Dermis microvascular lymphatic vessel endothelial cell (primary cell): ENCODE results near the gene DDHD1. TPM values are rescaled to one million over a fixed set of nuclear protein-coding genes. Genes with fewer than 3 reads are reported as not detected.
A peak's percentile ranks its signal among the peaks of the same experiment; 100 is the strongest.
"Not testable (repeated sequence)": the region's sequence is repeated elsewhere in the genome, so short reads cannot be mapped to it uniquely, and the experiment has no call there.

ENCODE experiments used
- DNase-seq, 2 donors: peaks; one replicate each; pipeline versions ENCODE4 v3.0.0 to v3.0.0-alpha.2; 2010; ENCODE audit warnings: low read depth in 2 of 2
- total RNA-seq: library from RNA; depleted of rRNA; stranded (reverse); fragments of >200 nt; gene quantifications from 2 replicates; pipeline ENCODE4 v1.2.1, GENCODE V29; 2014

Gene DDHD1
- total RNA-seq, 1 donor from 2014 or later: 6.4 TPM

DNA sequence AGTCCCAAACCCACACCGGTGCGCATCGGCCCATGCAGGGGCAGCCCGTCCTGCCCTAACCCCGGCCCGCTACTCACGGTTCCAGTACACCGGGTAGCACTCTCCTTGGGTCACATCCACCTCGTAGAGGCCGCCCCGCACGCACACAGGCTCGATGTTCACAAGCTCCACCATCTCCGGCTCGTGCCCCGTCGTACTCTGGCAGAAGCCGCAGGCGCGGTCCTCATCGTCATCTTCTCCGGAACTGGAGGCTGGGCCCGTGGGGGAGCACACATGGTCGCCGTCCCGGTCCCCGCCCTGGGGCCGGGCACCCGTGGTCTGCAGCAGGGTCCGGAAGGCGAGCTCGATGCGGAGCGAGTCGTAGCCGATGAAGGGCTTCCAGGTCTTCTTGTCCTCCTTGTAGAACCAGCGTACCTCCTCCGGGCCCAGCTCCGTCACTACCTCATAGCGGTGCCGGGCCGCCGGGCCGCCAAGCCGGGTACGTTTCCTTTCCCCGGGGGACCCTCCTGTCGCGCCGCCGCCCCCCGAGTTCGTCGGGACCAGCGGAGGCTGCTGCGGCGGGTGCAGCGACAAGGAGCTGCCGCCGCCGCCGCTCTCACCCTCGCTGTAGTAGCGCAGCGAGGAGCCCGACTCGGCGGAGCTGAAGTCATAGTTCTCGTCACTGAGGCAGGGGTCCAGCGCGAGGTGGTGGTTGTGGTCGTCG lies 788 bp downstream of the DDHD1 start:
- DNase-seq: peak in 1 of 2 donors; percentile 47

DNA sequence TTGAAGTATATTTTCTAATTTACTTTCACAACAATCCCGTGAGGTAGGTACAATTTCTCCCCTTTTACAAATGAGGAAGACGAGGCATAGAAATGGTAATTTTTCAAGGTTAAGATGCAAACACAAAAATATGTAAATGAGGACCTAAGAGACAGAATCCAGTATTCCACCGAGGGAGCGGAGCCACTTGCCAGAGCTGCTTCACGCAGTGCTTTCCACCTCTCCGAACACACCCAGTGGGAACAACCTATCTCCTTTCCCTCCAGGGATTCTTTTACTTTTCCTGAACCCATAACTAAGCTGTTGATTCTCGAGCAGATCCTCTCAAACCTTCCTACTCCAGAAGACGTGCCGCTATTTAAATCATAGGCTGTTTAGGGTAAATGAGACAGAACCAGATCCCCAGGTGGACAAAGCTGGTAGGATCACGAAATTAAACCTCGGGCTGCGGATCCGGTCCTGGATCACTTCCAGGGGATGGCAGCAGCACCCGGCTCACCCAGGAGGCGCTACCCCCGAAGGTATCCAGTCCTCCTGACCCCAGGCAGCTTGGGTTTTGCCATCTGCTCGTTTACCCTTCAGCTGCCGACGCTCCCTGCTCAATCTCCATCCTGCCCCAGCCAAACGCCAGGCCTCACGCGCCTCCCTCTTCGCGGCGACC lies 1.5 kb downstream of the DDHD1 start:
- DNase-seq: peak in 1 of 2 donors; percentile 32

DNA sequence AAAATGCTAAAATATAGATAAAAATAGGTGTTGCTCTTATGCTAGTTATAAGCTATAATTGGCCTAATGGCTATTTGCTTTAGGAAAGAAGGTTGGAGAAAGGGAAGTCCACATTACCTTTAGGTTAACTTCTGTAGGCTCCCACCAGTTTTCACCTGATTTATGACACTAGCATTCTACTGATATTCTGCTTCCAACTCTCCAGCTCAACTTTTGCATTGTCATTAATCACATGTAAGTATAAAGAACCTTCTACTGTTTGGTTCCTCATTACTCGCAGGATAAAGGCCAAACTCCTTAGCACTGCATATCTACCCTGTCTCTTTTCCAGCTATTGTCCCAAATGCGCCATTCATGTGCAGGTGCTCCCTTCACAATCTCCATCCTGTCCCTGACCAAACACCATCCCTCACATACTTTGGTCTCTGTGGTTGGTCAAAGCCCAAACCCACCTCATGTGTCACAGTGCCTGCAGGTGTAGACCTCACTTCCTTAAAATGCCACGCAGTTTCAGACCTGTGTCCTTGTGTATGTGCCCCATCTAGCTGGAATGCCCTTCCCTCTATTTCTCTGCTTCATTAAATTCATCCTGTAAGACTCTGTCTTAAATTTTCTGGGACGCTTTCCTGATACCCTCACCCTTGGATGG lies 3.3 kb downstream of the DDHD1 start:
- DNase-seq: no peak

DNA sequence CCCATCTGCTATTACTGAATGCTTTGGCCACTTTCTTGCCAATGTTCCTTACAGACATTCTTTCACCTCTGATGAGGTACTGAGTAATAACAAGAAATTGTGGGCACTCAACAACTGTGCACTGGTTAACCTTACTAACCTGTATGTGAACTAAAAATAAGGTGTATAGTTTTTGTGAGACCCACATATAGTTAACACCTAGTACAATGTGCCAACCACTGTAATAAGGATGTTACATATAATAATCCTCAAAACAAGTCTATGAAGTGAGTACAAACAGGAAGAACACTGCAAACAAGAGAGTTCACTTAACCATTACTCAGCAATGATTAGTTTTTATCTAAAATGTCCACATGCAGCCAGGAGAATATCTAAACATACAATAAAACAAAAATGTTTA lies 4.5 kb downstream of the DDHD1 start:
- no peak for DNase-seq

DNA sequence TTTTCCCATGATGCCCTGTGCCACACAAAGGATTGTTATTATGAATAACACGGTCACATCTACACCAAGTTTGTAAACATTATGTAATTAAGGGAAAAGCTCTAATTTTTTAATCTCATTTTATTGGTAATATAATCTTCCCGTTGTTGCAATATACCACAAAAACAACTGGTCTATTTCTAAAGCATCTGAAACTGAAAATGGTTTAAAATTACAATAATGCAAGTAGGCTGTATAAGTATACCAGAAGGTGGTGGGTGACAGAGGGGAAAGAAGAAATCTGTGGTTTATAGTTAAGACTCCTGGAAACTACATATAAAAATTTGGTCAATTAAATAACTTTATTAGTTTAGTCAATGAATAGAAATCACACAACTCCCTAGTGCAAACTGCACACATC lies 5.2 kb downstream of the DDHD1 start:
- DNase-seq: no peak

DNA sequence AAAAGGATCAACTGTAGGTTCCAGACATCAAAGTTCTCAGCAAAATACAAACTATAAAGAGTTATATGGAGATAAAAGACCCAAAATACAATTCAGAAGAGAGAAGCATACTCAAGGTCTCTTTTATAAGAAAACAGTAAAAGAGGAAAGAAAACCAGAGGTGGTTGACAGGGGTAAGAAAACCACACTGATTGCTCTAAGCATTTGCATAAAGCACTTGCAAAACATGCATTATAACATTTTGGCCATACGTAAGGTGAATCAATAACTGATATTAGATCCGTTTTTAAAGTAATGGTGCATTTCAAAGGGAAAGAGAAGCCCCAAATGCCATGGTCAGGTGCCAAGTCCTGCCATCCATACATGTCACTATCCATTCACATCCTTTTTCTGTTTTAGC lies 5.9 kb downstream of the DDHD1 start:
- DNase-seq: no peak

DNA sequence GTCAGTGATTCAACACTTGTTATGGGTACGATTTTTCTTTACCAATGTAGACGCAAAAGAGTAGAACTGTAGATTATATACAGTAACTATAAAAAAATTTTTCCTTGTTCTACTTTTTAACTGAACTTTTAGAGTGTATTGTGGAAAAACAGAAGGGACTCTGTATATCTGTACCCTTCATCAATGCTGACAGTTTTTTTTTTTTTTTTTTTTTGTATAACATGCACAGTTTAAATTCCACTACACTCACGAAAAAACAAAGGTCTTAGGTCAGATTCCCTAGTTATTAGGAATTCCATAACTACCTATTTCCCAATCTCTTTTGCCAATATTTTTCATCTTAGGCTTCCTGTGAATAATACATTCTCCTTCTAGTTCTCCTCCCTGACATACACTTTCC lies 6.4 kb downstream of the DDHD1 start:
- DNase-seq: no peak

DNA sequence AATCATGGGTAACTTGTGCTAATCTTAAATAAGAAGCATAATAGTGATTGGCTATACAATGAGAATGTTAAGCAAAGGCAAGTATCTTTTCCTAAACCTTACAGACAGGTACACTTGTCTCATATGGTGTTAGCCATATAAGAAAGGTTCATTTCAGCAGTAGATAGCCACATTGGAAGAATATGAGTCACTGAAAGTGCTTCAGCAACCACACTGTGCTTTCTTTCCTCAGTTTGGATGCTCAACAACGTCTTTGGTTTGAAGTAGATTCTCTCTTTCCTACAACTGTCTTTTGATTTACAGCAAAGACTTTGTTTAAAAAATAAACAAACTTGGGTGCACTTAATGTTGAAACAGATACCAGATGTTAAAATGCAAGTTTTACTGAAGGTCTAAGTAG lies 8.9 kb downstream of the DDHD1 start:
- no peak for DNase-seq

DNA sequence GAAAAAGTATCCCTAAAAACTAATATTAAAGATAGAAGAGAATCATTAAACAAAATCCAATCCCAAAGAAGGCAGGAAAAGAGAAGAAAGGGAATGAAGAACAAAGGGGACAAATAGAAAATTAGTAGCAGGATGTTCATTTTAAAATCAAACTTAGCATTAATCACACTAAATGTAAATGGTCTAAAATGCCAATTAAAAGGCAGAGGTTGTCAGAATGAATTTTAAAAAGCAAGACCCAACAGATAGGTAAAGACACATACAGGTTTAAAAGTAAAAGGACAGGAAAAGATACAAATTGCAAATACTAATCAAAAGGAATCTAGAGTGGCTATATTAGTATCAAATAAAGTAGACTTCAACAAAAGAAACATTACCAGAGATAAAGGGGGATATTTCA lies 12.5 kb downstream of the DDHD1 start:
- DNase-seq: no peak

DNA sequence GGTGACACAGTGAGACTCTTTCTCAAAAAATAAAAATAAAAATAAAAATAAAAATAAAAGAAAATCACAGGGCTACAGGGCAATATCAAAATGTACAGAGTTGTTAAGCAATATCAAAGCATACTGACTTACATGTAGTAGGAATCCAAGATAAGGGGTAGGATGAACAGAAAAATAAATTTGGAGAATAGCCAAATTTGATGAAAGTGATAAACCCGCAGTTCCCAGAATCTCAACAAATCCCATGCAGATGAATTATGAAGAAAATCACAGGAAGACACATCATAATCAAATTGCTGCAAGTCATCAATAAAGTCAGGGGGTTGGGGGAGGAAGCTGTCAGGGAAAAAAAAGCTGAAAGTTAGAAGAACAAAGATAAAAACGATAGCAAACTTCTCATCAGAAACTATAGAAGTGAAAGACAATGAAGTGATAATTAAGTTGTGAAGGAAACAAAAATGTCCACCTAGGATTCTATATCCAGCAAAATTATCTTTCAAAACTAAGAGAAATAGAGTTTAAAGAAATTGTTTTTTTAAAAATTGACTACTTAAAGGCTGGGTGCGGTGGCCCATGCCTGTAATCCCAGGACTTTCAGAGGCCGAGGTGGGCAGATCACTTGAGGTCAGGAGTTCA lies 15.4 kb downstream of the DDHD1 start:
- DNase-seq: no peak

DNA sequence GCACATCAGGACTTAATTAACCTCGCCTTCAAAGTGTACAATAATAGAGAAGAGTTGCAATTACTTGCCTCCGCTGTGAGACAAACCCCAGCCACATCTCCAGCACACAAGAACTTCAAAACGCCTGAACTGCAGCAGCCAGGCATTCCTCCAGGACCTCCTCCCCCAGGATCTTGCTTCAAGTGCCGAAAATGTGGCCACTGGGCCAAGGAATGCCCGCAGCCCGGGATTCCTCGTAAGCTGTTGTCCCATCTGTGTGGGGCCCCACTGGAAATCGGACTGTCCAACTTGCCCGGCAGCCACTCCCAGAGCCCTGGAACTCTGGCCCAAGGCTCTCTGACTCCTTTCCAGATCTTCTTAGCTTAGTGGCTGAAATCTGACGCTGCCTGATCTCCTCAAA lies 22.6 kb downstream of the DDHD1 start:
- DNase-seq: not testable (repeated sequence)

DNA sequence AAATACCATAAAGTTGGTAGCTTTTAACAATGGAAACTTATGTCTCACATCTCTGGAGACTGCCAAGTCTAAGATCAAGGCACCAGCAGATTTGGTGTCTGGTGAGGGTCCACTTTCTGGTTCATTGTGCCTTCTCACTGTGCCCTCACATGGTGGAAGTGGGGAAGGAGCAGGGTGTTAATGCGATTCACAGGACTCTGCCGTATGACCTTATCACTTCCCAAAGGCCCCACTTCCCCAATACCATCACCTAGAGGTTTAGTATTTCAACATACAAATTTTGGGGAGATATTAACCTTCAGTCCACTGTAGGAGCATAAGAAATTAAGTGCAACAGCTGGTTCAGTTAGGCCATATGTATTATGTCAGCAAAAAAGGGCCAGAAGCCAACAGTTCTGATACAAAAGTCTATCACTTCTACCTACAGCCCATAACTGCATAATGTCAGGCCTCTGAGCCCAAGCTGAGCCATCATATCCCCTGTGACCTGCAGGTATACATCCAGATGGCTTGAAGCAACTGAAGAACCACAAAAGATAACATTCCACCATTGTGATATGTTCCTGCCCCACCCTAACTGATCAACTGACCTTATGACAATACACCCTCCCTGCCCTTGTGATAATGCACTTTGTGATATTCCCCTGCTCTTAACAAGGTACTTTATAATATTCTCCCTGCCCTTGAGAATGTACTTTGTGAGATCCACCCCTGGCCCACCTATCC lies 24.7 kb downstream of the DDHD1 start:
- DNase-seq: no peak

DNA sequence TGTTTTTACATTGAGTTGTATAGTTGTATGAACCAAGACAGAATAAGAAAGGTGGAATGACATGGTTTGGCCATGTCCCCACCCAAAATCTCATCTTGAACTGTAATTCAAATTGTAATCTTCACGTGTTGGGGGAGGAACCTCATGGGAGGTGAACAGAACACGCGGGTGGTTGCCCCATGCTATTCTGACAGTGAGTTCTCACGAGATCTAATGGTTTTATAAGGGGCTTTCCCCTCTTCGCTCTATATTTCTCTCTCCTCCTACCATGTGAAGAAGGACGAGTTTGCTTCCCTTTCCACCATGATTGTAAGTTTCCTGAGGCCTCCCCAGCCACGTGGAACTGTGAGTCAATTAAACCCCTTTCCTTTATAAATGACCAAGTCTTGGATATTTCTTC lies 25.3 kb downstream of the DDHD1 start:
- no peak for DNase-seq

DNA sequence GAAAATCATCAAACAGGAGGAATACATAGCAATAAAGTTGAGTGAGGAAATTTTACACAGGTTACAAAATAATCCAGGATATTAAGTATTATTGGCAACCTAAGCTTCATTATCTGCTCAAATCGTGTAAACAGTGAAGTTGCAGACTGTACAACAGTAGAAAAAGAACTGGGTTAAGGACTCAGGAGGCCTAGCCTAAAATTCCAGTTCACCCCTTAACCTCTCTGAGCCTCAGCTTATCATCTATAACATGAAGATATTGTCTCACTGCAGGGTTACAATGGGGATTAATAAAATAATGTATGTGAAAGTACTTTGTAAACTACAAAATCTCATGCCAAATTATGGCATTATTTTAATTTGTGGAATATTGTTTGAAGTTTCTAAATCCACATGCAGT lies 26.0 kb downstream of the DDHD1 start:
- no peak for DNase-seq

DNA sequence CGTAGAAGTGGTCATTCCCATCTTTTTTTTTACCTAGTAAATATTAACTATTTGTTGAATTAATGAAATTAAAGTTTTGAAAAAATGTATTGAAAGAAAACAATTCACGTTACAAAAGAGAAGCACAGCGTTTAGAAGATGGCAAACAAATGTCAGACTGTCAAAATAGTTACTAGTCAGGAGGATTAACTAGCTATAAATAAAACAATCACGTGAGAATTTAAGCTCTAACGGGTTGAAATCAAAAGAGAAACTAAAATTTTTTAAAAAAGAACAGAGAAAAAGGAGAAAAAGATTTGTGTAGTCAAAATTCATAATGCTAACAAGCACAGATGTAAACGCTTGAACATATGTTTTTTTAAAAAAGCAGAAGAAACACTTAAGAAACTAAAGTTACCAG lies 26.4 kb downstream of the DDHD1 start:
- no peak for DNase-seq

DNA sequence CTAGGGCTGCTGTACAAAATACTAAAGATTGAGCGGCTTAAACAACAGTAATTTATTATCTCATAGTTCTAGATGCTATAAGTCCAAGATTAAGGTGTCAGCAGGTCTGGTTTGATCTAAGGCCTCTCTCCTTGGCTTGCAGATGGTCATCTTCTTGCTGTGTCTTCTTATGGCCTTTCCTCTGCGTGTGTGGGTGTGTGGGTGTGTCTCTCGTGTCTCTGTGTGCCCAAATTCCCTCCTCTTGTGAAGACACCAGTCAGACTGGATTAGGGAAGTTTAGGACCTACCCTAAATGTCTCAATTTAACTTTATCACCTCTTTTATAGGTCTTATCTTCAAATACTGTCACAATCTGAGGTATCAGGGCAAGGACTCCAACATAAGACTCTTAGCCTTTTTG lies 28.3 kb downstream of the DDHD1 start:
- DNase-seq: no peak

DNA sequence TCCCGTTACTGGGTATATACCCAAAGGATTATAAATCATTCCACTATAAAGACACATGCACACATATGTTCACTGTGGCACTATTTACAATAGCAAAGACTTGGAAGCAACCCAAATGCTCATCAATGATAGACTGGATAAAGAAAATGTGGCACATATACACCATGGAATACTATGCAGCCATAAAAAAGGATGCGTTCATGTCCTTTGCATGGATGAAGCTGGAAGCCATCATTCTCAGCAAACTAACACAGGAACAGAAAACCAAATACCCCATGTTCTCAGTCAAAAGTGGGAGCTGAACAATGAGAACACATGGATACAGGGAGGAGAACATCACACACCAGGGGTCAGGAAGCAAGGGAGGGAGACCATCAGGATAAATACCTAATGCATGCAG lies 31.7 kb downstream of the DDHD1 start:
- not testable (repeated sequence) for DNase-seq

DNA sequence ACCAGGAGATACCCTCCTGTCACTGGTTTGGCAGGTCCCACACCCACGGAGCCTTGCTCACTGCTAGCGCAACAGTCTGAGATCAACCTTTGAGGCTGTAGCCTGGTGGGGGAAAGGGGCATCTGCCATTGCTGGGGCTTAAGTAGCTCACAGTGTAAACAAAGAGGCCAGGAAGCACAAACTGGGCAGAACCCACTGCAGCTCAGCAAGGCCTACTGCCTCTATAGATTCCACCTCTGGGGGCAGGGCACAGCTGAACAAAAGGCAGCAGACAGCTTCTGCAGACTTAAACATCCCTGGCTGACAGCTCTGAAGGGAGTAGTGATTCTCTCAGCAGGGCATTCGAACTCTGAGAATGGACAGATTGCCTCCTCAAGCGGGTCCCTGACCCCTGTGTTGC lies 35.6 kb downstream of the DDHD1 start:
- DNase-seq: not testable (repeated sequence)

DNA sequence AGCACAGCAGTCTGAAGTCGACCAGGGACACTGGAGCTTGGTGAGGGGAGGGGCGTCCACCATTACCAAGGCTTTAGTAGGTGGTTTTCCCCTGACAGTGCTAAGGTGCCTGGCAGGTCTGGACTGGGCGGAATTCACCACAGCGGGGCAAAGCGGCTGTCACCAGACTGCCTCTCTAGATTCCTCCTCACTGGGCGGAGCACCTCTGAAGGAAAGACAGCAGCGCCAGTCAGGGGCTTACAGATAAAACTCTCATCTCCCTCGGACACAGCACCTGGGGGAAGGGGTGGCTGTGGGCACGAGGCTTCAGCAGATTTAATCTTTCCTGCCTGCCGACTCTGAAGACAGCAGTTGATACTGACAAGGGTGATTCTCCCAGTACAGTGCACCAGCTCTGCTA lies 39.1 kb downstream of the DDHD1 start:
- DNase-seq: no peak

DNA sequence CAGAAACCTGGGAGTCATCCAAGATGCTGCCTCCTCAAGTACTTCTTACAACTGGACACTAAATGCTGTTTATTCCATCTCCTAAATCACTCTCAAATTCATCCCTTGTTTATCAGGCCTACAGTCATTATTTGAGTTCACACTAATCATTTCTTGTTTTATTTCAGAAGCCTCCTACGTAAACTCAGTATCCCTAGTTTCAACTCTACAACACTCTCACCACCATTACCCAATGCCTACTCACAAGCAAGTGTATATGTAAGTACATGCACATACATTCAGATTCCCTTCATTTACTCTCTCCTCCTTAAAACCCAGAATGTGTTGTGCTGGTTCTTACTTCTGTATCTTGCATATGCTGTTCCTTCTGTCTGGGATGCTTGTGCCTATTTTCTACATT lies 43.0 kb downstream of the DDHD1 start:
- DNase-seq: no peak

DNA sequence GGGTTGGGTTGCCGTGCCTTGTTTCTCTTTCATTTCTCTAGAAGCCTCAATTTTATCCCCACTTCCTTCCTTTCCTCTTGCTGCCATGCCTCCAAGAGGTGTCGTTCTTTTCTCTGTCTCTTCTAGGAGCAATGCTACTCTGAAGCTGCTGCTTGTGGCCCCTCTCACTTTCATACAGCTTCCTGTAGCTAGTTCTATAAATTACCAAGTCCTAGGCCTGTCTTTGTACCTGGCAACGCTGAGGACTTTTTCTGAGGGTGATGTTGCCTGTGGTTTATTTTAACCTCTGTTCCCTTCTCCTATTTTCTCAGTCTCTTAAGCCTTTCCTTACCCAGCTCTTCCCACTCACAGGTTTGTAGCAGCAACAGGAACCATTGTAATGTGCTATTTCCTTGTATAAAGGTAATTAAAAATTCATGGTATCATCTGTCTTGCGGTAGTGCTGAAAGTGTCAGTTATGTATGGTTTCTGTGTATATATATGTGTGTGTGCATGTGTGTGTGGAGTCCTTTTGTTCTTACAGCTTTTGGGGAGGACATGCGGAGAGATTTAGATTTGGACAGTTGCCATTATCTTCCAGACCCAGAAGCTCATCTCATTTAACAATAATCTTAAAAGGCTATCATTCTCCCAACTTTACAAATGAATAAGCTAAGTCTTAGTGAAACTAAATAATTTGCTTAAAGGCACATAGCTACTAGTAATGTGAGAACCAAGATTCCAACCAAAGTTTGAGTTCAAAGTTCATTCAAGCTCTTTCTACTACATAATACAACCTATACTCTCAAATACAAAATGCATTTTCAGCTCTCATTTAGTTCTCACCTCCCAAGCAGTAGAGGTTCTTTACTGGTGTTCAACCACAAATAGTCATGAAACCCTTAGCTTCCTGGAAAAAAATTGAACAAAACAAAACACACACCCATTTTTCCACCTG lies 43.8 kb downstream of the DDHD1 start:
- DNase-seq: peak in 1 of 2 donors; percentile 1
